Measurements from ENCODE around the gene EXPH5.
"Not testable (repeated sequence)": the region's sequence is repeated elsewhere in the genome, so short reads cannot be mapped to it uniquely, and the experiment has no call there.

EXPH5 gene

DNA sequence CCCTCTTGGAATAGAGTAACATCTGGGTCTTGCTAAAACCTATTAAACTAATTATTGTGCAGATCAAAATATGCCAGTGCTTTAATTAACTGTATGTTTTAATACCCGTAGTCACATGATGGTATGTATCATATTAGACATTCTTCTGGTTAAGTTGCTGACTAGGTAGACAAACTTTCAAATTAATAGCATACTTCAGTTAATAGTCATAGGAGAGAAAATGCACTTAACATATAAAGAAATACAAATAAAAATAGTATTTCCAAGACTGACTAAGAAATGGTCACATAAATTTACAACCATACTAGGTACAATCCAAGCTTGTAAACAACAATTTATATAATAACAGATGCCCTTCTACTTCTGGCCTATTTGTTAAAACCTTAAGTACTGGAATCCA, 7.6 kb upstream of the EXPH5 start:
- no peak for DNase-seq (ENCODE audit: low read depth in 2 of 2)

DNA sequence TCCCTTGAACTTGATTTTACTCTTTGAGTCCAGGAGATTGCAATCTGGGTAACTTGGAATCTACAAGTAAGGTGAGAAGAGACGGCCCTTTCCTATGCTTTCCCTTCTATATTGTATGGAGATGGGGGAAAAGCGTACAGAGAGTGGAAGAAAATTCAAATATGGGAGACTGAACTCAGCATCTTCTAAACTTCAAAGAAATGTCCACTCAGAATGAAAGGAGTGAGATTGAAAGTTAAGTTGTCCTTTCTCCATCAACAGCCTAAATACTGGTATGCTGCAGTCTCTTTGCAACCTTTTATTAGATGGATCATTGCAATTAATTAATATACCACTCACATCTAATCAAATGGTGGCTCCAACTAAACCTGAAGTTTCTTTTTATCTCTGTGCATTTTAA, 6.4 kb upstream of the EXPH5 start:
- no peak for DNase-seq (ENCODE audit: low read depth in 2 of 2)

GRCh38 chr11:108597736-108598355, 4.3 kb upstream of the EXPH5 start:
- DNase-seq (ENCODE audit: low read depth in 2 of 2), result no peak

- no peak for DNase-seq (ENCODE audit: low read depth in 2 of 2)
These were observed 3.1 kb upstream of the EXPH5 start for GRCh38 chr11:108596701-108597100.

GRCh38 chr11:108593923-108594434, 411 bp upstream of the EXPH5 start:
- no peak for DNase-seq (ENCODE audit: low read depth in 2 of 2)

- no peak for DNase-seq (ENCODE audit: low read depth in 2 of 2)
These were observed 866 bp downstream of the EXPH5 start for GRCh38 chr11:108592591-108593213.

DNA sequence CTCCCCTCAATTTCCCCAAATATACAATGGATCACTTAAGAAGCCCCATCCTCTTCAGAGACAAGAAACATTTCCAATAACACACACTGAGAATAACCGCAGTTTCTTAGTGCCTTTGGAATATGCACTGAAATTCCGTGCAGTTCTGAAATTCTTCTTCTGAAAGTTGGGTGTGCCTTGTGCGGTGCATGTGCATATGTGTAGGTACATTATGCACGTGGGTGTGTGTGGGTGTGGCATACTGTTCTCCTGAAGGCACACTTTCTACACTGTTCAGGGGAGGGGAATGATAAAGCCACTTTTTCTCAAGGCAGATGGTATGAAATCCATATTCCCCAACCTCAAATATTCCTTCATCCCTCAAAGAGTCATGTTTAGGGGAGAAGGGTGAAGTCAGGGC, 1.7 kb downstream of the EXPH5 start:
- DNase-seq (ENCODE audit: low read depth in 2 of 2), result no peak

DNA sequence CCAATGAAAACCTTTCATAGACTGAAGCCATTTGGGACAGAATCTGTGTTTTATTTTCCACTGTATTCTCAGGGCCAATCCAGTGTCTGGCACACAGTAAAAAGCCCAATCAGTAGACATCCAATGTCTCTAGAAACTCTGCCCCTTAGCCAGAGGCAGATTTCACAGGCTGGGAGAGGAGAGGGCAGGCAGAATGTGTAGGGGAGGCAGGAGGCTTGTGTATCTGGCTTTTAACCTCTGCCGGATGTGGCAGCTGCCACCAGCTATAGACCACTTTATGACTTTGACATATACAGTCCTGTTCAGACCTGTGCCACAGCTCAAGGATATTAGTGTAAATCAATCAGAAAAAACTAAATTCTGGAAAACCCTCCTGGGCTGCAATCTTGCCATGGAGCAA, 4.4 kb downstream of the EXPH5 start:
- DNase-seq (ENCODE audit: low read depth in 2 of 2), result no peak

GRCh38 chr11:108588287-108588686, 5.3 kb downstream of the EXPH5 start:
- DNase-seq (ENCODE audit: low read depth in 2 of 2), result no peak

GRCh38 chr11:108587109-108587508, 6.5 kb downstream of the EXPH5 start:
- no peak for DNase-seq (ENCODE audit: low read depth in 2 of 2)

DNA sequence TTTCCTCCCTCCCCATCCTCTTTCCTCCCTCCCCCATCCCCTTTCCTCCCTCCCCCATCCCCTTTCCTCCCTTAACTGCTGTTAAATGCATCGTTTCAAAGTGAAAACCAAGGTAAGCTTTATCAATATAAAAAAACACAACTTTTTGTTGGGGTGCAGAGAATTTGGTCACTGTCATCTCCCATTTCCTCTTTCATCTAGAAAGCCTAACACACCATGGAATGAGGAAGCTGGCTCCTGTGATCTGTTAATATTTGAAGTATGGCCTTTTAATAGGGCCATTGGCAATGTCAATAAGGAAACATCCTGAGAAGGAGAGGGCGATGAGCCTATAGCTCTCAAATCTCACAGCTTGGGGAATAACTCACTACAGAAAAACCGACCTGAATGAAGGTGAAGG, 7.0 kb downstream of the EXPH5 start:
- no peak for DNase-seq (ENCODE audit: low read depth in 2 of 2)

- not testable (repeated sequence) for DNase-seq (ENCODE audit: low read depth in 2 of 2)
These were observed 7.4 kb downstream of the EXPH5 start for GRCh38 chr11:108586185-108586584.

DNA sequence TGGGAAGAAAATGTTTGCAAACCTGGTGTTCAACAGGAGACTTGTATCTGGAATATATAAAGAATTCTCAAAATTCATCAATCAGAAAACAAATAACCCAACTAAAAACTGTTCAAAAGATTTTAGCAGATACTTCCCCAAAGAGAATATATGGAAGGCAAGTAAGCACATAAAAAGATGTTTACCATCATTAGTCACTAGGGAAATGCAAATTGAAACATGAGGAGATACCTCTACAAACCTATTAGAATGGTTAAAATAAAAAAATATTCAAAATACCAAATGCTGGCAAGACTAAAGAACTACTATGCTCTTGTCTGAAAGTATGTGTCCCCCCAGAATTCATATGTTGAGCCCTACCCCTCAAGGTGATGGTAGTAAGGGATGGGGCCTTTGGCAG, 8.6 kb downstream of the EXPH5 start:
- DNase-seq (ENCODE audit: low read depth in 2 of 2), result no peak

DNA sequence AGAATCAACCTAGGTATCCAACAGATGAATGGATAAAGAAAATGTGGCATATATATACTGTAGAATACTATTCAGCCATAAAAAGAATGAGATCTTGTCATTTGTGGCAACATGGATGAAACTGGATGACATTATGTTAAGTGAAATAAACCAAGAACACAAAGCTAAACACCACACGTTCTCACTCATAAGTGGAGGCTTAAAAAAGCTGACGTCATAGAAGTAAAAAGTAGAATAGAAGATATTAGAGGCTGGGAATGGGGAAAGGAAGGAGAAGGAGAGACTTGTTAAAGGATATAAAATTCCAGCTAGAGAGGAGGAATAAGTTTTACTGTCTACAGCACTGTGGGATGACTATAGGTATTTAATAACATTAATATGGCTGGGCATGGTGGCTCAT, 12.9 kb downstream of the EXPH5 start:
- DNase-seq (ENCODE audit: low read depth in 2 of 2), result no peak

DNA sequence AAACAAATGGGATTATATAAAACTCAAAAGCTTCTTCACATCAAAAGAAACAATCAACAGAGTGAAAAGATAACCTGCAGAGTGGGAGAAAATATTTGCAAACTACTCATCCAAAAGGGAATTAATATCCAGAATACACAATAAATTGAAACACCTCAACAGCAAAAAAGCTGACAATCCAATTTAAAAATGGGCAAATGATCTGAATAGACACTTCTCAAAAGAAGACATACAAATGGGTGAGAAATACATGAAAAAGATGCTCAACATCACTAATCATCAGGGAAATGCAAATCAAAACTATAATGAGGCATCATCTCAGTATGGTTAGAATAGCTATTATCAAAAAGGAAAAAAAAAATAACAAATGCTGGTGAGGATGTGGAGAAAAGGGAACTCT, 13.5 kb downstream of the EXPH5 start:
- no peak for DNase-seq (ENCODE audit: low read depth in 2 of 2)

DNA sequence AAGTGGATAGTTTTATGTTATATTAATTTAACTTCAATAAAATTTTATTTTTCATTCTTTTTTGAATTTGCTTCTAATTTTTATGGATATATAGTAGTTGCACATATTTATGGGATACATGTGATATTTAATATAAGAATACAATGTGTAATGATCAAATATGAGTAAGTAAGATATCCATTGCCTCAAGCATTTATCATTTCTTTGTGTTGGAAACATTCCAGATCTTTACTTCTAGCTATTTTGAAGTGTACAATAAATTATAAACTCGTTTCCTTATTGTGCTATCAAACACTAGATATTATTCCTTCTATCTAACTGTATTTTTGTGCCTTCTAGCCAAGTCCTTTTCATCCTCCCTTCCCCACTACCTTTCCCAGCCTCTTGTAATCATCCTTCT, 17.0 kb downstream of the EXPH5 start:
- no peak for DNase-seq (ENCODE audit: low read depth in 2 of 2)

GRCh38 chr11:108574675-108575074, 18.9 kb downstream of the EXPH5 start:
- no peak for DNase-seq (ENCODE audit: low read depth in 2 of 2)

DNA sequence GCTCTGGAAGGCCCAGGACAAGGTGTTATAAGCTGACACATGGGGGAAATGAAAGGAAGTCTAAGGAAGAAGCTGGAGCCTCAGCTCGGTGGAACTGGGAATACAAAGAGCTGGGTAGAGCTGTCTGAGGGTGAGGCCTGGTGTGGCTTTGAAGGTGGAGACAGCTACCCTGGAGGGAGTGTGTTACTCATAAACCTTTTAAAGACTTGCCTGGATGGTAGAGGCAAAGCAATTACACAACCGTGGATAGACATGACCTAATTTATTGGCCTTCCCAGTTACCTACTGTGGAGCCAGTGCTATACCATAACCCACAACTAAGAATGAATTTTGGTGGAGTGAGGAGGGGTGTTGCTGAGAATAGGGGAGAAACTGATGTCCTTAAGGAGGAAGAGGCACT, 22.6 kb downstream of the EXPH5 start:
- no peak for DNase-seq (ENCODE audit: low read depth in 2 of 2)

DNA sequence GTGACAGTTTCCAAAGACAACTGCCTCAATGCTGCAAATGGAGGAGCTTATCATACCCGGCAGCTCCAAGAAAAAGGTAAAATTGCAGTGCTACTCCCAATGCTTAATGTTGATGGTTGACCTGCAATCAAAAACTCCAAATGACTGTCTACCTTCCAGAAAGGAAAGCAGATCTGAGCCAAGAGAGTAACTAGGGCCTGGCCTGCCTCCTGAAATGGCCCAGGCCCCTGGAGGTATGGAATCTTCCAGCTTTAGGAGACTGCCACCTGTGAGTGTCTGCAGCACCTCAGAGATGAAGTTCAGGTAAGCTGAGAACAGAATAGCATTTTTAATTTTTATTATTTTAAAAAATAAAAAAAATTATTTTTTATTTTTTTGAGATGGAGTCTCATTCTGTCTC, 23.7 kb downstream of the EXPH5 start:
- no peak for DNase-seq (ENCODE audit: low read depth in 2 of 2)

GRCh38 chr11:108568195-108568858, 25.2 kb downstream of the EXPH5 start:
- no peak for DNase-seq (ENCODE audit: low read depth in 2 of 2)

DNA sequence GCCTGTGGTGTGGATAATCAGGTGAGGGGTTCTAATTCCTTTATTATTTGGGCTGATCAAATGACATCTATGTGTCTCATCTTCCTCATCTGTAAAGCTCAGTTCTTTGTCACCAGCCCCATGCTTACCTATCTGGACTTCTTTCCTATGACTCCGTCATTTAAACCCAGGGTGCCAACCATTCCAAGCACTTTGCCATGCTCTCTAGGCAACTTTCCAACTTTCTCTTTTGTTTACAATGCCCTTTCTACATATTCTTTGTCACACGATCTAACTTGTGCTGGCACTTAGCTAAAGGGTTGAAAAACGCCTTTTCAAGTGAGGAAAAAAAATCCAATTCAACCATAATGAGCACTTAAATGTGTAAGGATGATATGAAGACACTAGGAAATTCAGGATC, 27.9 kb downstream of the EXPH5 start:
- no peak for DNase-seq (ENCODE audit: low read depth in 2 of 2)

- DNase-seq (ENCODE audit: low read depth in 2 of 2), result no peak
These were observed 30.6 kb downstream of the EXPH5 start for GRCh38 chr11:108562746-108563581.
